Measurements from ENCODE around the gene MCM3AP. TPM values are rescaled to one million over a fixed set of nuclear protein-coding genes. Genes with fewer than 3 reads are reported as not detected.

Gene MCM3AP
- total RNA-seq, 1 experiment from 2014 or later, result 88.4 TPM

GRCh38 chr21:46244602-46245001, 40.8 kb downstream of the MCM3AP start:
- Histone ChIP-seq H3K9me2 (ENCODE audit: insufficient read depth) (no peaks in the 10 kb centered on the region), H3K4me3 (replicated peaks in 1 of 2; ENCODE audit: low read depth in 1 of 2, low read length in 2 of 2) (no peak overlapping the region), H3K27me3 (ENCODE audit: insufficient read depth, low read length) (no peaks in the 10 kb centered on the region), H3K27ac (ENCODE audit: low read depth, low read length) (no peak overlapping the region), H3K9ac (ENCODE audit: low read length) (no peak overlapping the region), H3K79me2 (ENCODE audit: insufficient read depth, low read length) (peaks cover 2% of the 10 kb centered on the region; the same call in 1 of the 2 replicates), H3K9me3 (ENCODE audit: control insufficient read depth in 1 of 2, insufficient read depth in 1 of 2, low read depth in 1 of 2, low read length in 2 of 2) (no peaks in the 10 kb centered on the region), H3K36me3 (ENCODE audit: control insufficient read depth in 1 of 2, insufficient read depth in 2 of 2, low read length in 2 of 2) (peaks cover 68 to 76% of the 10 kb centered on the region in 2 experiments), H3K4me1 (ENCODE audit: control insufficient read depth in 1 of 2, insufficient read depth in 2 of 2, low read length in 2 of 2) (no peaks in the 10 kb centered on the region), H2AFZ (ENCODE audit: low read depth, low read length, poor library complexity, severe bottlenecking) (no peak overlapping the region), H4K20me1 (ENCODE audit: insufficient read depth) (no peaks in the 10 kb centered on the region), H3K4me2 (ENCODE audit: low read length) (no peak overlapping the region)
- POLR2A ChIA-PET, result no interaction called here
- intact Hi-C loops (cut with micrococcal nuclease), result no loop called here
- RAD21 ChIA-PET (ENCODE audit: low non-redundant PET in 1 of 2, low total read pairs in 2 of 2, uncharacterized antibody in 2 of 2, unreplicated experiment in 2 of 2), result no interaction called here
- DNase-seq (ENCODE audit: low read depth, low spot score) (no peak), ATAC-seq (no peak)
- CTCF ChIA-PET, result no interaction called here
- BruUV-seq (replicated peaks), result no TSS peak
- TF ChIP-seq ZNF274 (IDR thresholded peaks at IDR 0.05; ENCODE audit: low read depth, low read length), result no peak
- no peak for TF ChIP-seq FOSL1 (IDR thresholded peaks at IDR 0.05; ENCODE audit: low read depth)
- no peak for TF ChIP-seq POLR2A (IDR thresholded peaks at IDR 0.05; ENCODE audit: borderline replicate concordance, extremely low read depth, insufficient read depth, insufficient read length)
- TF ChIP-seq, protein P1, sequence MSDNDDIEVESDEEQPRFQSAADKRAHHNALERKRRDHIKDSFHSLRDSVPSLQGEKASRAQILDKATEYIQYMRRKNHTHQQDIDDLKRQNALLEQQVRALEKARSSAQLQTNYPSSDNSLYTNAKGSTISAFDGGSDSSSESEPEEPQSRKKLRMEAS (IDR thresholded peaks at IDR 0.05), result no peak
- TF ChIP-seq RAD21 (IDR thresholded peaks at IDR 0.05; ENCODE audit: low read depth), result no peak
- no peak for TF ChIP-seq SRF (IDR thresholded peaks at IDR 0.05; ENCODE audit: low read depth)
- no peak for TF ChIP-seq TCF7L2 (IDR thresholded peaks at IDR 0.05; ENCODE audit: borderline replicate concordance, extremely low read depth, insufficient read depth, insufficient read length)
- no peak for TF ChIP-seq EZH2phosphoT487 (IDR thresholded peaks at IDR 0.05; ENCODE audit: borderline replicate concordance)
- TF ChIP-seq ZBTB33 (IDR thresholded peaks at IDR 0.05; ENCODE audit: extremely low read depth, insufficient replicate concordance, low read length), result no peak
- TF ChIP-seq, protein P2, sequence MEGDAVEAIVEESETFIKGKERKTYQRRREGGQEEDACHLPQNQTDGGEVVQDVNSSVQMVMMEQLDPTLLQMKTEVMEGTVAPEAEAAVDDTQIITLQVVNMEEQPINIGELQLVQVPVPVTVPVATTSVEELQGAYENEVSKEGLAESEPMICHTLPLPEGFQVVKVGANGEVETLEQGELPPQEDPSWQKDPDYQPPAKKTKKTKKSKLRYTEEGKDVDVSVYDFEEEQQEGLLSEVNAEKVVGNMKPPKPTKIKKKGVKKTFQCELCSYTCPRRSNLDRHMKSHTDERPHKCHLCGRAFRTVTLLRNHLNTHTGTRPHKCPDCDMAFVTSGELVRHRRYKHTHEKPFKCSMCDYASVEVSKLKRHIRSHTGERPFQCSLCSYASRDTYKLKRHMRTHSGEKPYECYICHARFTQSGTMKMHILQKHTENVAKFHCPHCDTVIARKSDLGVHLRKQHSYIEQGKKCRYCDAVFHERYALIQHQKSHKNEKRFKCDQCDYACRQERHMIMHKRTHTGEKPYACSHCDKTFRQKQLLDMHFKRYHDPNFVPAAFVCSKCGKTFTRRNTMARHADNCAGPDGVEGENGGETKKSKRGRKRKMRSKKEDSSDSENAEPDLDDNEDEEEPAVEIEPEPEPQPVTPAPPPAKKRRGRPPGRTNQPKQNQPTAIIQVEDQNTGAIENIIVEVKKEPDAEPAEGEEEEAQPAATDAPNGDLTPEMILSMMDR (IDR thresholded peaks at IDR 0.05 in 2 of 3, conservative IDR thresholded peaks at IDR 0.05 in 1 of 3; ENCODE audit: borderline replicate concordance in 1 of 3, insufficient read depth in 1 of 3, low read depth in 2 of 3, low read length in 2 of 3), result no peak
- no peak for TF ChIP-seq ZFX (IDR thresholded peaks at IDR 0.05)
- TF ChIP-seq ELF1 (IDR thresholded peaks at IDR 0.05; ENCODE audit: borderline replicate concordance, low read depth), result no peak
- TF ChIP-seq EGR1 (IDR thresholded peaks at IDR 0.05; ENCODE audit: low read depth), result no peak
- TF ChIP-seq SIN3A (IDR thresholded peaks at IDR 0.05; ENCODE audit: low read depth), result no peak
- TF ChIP-seq SP1 (IDR thresholded peaks at IDR 0.05; ENCODE audit: low read depth), result no peak
